Kidney (tissue), 14 donors: ENCODE results near the gene TINAGL1. TPM values are rescaled to one million over a fixed set of nuclear protein-coding genes. Genes with fewer than 3 reads are reported as not detected.

Source experiments
- DNase-seq, 5 donors: peaks; one replicate each; pipeline ENCODE4 v3.0.0-alpha.2; 2013 to 2020
- FAIRE-seq: peaks from 2 replicates; lab custom pipeline; 2012; peaks lifted over from hg19 to GRCh38; lab: Jason Lieb, UNC
- H3K27ac ChIP-seq, 2 donors: one replicate each; pipeline ENCODE4 v1.7.0; 2013; ENCODE audit warnings: low read depth in 2 of 2, low read length in 2 of 2, inconsistent platforms in 1 of 2
- H3K27me3 ChIP-seq: one replicate; pipeline ENCODE4 v1.7.1; 2013; ENCODE audit warnings: low read length, inconsistent platforms; ENCODE audit not compliant: control insufficient read depth, insufficient read depth
- H3K36me3 ChIP-seq, 3 donors: one replicate each; pipeline versions ENCODE4 v1.7.0 to v1.7.1; 2013; ENCODE audit warnings: low read length in 3 of 3, control low read depth in 1 of 3, inconsistent platforms in 1 of 3; ENCODE audit not compliant: insufficient read depth in 3 of 3, control insufficient read depth in 2 of 3
- H3K4me1 ChIP-seq, 3 donors: one replicate each; pipeline versions ENCODE4 v1.7.0 to v1.7.1; 2013; ENCODE audit warnings: low read length in 3 of 3, inconsistent platforms in 1 of 3, low read depth in 1 of 3; ENCODE audit not compliant: control insufficient read depth in 2 of 3, insufficient read depth in 2 of 3
- H3K4me3 ChIP-seq, 3 donors: one replicate each; pipeline versions ENCODE4 v1.7.0 to v1.8.1; 2013; ENCODE audit warnings: low read length in 3 of 3, control low read depth in 1 of 3, inconsistent platforms in 1 of 3
- H3K9ac ChIP-seq, 3 donors: one replicate each; pipeline versions ENCODE4 v1.7.0 to v1.7.1; 2013; ENCODE audit warnings: low read length in 3 of 3, control low read depth in 1 of 3, inconsistent platforms in 1 of 3
- H3K9me3 ChIP-seq, 3 donors: one replicate each; pipeline versions ENCODE4 v1.7.0 to v1.7.1; 2013; ENCODE audit warnings: low read length in 3 of 3, control low read depth in 1 of 3, inconsistent platforms in 1 of 3; ENCODE audit not compliant: control insufficient read depth in 2 of 3, insufficient read depth in 1 of 3
- intact Hi-C: fragments of 100-400 bp; cut with DNase I; formaldehyde crosslinking; loops from one replicate; pipeline ENCODE4 v1.11.1; 2022
- polyA plus RNA-seq: library from polyadenylated mRNA; stranded (reverse); fragments of 350-450 nt; fragmentation: Illumina TruSeq; extraction: RNeasy Lipid Tissue Mini Kit (QIAGEN cat#74804); gene quantifications from one replicate; pipeline ENCODE4 v1.2.3, GENCODE V29; 2014; ENCODE audit warnings: low read depth, low replicate concordance; ENCODE audit not compliant: insufficient read depth
- total RNA-seq: library from RNA; stranded (reverse); fragmentation: NEBNext Ultra II Directional; extraction: Animal tissue kit (Norgen Biotek cat#: 25700); gene quantifications from one replicate; pipeline ENCODE4 v1.2.1, GENCODE V29; 2021
- TF ChIP-seq, protein P1 (sequence below): IDR thresholded peaks from 3 replicates; pipeline ENCODE4 v1.5.1; 2012; ENCODE audit warnings: mild to moderate bottlenecking, moderate library complexity, borderline replicate concordance; ENCODE audit not compliant: insufficient read depth; ENCODE audit errors: extremely low read depth
- donor health status: control.
- donor health status: control.
- donor health status: control.
- donor health status: control.
- donor health status: control.
- donor health status: DM: yes; HTN: yes; CAD: no.
- donor health status: Normal renal cell carcinoma (clear cell type).

Gene TINAGL1
- total and polyA plus RNA-seq, 2 donors from 2014 or later, result 171 to 246 TPM

DNA sequence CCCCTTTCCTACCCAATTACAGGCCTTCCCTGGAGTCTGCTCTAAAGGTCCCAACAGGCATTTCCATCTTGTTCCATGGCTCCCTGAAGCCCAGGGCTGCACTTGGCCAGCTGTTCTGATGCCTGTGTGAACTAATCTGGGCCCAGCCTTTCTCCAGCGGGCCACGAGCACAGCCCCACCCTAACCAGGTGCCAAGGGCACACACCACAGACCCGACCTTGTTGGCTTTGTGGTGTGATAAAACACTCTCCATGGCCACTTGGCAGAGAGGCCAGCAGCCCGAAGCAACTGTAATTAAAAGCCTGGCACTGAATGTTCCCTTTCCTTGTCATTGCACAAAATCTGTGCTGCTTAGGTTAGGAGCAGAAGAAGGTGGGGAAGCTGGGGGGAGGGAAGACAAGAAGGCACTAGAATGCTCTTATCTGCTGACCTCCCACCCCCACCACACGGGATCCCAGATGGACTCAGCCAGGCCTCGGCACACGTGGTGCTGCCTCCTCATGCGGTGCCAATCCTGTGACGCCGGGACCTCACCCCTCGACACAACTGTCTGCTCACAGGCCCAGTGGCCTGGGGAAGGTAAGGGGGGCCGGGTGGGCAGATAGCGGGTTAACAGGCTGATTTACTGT lies 51.1 kb downstream of the TINAGL1 start:
- H3K36me3 ChIP-seq, result peaks cover 0 to 44% (median 28%) of the 10 kb centered on the region in 3 donors
- no peak for DNase-seq
- intact Hi-C loops, result no loop called here
- H3K4me1 ChIP-seq, result peaks cover 0 to 15% (median 0%) of the 10 kb centered on the region in 3 donors
- TF ChIP-seq, protein P1, sequence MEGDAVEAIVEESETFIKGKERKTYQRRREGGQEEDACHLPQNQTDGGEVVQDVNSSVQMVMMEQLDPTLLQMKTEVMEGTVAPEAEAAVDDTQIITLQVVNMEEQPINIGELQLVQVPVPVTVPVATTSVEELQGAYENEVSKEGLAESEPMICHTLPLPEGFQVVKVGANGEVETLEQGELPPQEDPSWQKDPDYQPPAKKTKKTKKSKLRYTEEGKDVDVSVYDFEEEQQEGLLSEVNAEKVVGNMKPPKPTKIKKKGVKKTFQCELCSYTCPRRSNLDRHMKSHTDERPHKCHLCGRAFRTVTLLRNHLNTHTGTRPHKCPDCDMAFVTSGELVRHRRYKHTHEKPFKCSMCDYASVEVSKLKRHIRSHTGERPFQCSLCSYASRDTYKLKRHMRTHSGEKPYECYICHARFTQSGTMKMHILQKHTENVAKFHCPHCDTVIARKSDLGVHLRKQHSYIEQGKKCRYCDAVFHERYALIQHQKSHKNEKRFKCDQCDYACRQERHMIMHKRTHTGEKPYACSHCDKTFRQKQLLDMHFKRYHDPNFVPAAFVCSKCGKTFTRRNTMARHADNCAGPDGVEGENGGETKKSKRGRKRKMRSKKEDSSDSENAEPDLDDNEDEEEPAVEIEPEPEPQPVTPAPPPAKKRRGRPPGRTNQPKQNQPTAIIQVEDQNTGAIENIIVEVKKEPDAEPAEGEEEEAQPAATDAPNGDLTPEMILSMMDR, result no peak
- no peak overlapping the region for H3K4me3 ChIP-seq
- no peaks in the 10 kb centered on the region for H3K27me3 ChIP-seq
- FAIRE-seq, result no peak
- H3K9me3 ChIP-seq, result no peaks in the 10 kb centered on the region
- H3K9ac ChIP-seq, result no peak overlapping the region
- H3K27ac ChIP-seq, result peak overlapping the region; percentile 58 to 76

- H3K9ac ChIP-seq, result no peak overlapping the region
- H3K36me3 ChIP-seq, result peaks cover 0 to 51% (median 30%) of the 10 kb centered on the region in 3 donors
- intact Hi-C loops, result no loop called here
- H3K4me1 ChIP-seq, result peaks cover 0 to 15% (median 0%) of the 10 kb centered on the region in 3 donors
- H3K27ac ChIP-seq, result peak overlapping the region; percentile 52 to 58
- TF ChIP-seq, protein P1, result no peak
- H3K9me3 ChIP-seq, result no peaks in the 10 kb centered on the region
- DNase-seq (peak in 1 of 5 donors; percentile 46), FAIRE-seq (no peak)
- H3K27me3 ChIP-seq, result no peaks in the 10 kb centered on the region
- no peak overlapping the region for H3K4me3 ChIP-seq
These were observed 51.7 kb downstream of the TINAGL1 start for GRCh38 chr1:31627930-31628559.

DNA sequence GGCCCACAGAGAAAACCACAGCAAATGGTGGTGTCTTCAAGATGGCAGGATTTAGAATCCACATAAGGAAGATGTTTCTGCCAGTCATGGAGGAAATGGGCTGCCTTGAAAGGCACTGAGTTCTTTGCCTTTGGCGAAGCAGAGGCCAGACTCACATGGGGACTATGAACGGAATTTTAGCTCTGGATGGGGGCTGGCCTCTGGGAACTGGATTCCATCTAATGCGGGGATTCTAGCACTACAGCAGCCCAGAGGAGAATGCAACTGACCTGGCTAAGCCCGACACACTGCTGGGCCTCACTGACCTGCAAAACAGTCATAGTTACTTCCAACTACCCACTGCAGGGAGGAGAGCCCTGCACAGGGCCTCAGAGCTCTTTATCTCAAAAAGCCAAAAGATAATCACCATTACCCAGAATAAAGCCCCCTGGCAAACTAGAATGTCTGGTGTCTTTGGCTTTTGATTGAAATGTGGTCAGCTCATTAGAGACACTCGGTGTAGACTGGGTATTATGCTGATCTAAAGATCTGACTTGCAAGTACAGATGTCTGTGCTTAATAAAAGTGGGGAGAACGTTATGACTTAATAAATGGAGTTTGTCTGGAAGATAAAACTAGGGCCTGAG lies 52.7 kb downstream of the TINAGL1 start:
- DNase-seq (no peak), FAIRE-seq (no peak)
- peaks cover 0 to 51% (median 31%) of the 10 kb centered on the region in 3 donors for H3K36me3 ChIP-seq
- TF ChIP-seq, protein P1, result no peak
- intact Hi-C loops, result no loop called here
- no peaks in the 10 kb centered on the region for H3K27me3 ChIP-seq
- peaks cover 0 to 15% (median 0%) of the 10 kb centered on the region in 3 donors for H3K4me1 ChIP-seq
- H3K9ac ChIP-seq, result no peak overlapping the region
- H3K4me3 ChIP-seq, result no peak overlapping the region
- no peaks in the 10 kb centered on the region for H3K9me3 ChIP-seq
- no peak overlapping the region for H3K27ac ChIP-seq
